ENCODE results near the gene IMP4. TPM values are rescaled to one million over a fixed set of nuclear protein-coding genes. Genes with fewer than 3 reads are reported as not detected.

The IMP4 gene
- total RNA-seq, 1 donor from 2014 or later, result 140 TPM

GRCh38 chr2:130389783-130390182 lies 47.1 kb downstream of the IMP4 start:
- Mint-ChIP-seq H3K4me1 (peaks cover 71% of the 10 kb centered on the region), H3K27me3 (no peaks in the 10 kb centered on the region), H3K36me3 (ENCODE audit: low read depth) (peaks cover 4% of the 10 kb centered on the region), H3K9me3 (no peaks in the 10 kb centered on the region), H3K4me3 (no peak overlapping the region), H3K27ac (peak overlapping the region; percentile 30)
- no peak for TF ChIP-seq CTCF (IDR thresholded peaks at IDR 0.05)
- ChIA-PET POLR2A (interaction anchor here (1.1 to 4.3 kb wide), 5 partner anchors 8 to 208 kb away, joined by 3 to 37 read pairs (median 18); partner anchors contain the start of genes IMP4 and SMPD4), CTCF (interaction anchor here (1.6 to 2.3 kb wide), 2 partner anchors 17 to 48 kb away, joined by 8 to 11 read pairs; partner anchors contain the start of gene IMP4)
- intact Hi-C loops (cut with micrococcal nuclease), result no loop called here
- ATAC-seq (ENCODE audit: low read depth) (no peak), DNase-seq (no peak)

GRCh38 chr2:130390460-130391057 lies 47.9 kb downstream of the IMP4 start:
- POLR2A ChIA-PET, result interaction anchor here (1.1 to 4.3 kb wide), 6 partner anchors 9 to 209 kb away, joined by 3 to 37 read pairs (median 12); partner anchors contain the start of genes IMP4 and SMPD4

GRCh38 chr2:130391058-130391871 lies 48.6 kb downstream of the IMP4 start:
- DNase-seq, result peak; percentile 64
- Mint-ChIP-seq H3K27ac (peak overlapping the region; percentile 87), H3K36me3 (ENCODE audit: low read depth) (peaks cover 2% of the 10 kb centered on the region), H3K4me3 (peak overlapping the region; percentile 91), H3K9me3 (no peaks in the 10 kb centered on the region), H3K4me1 (peaks cover 58% of the 10 kb centered on the region), H3K27me3 (no peaks in the 10 kb centered on the region)
- CTCF ChIA-PET, result interaction anchor here (1.2 to 2.3 kb wide), 3 partner anchors 9 to 49 kb away, joined by 3 to 11 read pairs (median 8); partner anchors contain the start of gene IMP4
- peak; percentile 90 for ATAC-seq (ENCODE audit: low read depth)
- intact Hi-C loops (cut with micrococcal nuclease), result loop anchor here (1.0 kb wide), 4 partner anchors 10 to 49 kb away; partner anchors contain the start of gene IMP4
- POLR2A ChIA-PET, result interaction anchor here (1.2 to 4.3 kb wide), 5 partner anchors 10 to 49 kb away, joined by 3 to 37 read pairs (median 18); partner anchors contain the start of gene IMP4
- TF ChIP-seq CTCF (IDR thresholded peaks at IDR 0.05), result no peak

More at GRCh38 chr2:130390460-130391057, 47.9 kb downstream of the IMP4 start:
- peaks cover 2% of the 10 kb centered on the region for H3K36me3 Mint-ChIP-seq (ENCODE audit: low read depth)
- CTCF ChIA-PET, result interaction anchor here (1.2 to 2.3 kb wide), 3 partner anchors 8 to 48 kb away, joined by 3 to 11 read pairs (median 8); partner anchors contain the start of gene IMP4
- peak overlapping the region; percentile 91 for H3K4me3 Mint-ChIP-seq
- TF ChIP-seq CTCF (IDR thresholded peaks at IDR 0.05), result no peak
- peak overlapping the region; percentile 87 for H3K27ac Mint-ChIP-seq
- intact Hi-C loops (cut with micrococcal nuclease), result loop anchor here (1.0 kb wide), 4 partner anchors 9 to 48 kb away; partner anchors contain the start of gene IMP4
- no peak for DNase-seq
- ATAC-seq (ENCODE audit: low read depth), result peak; percentile 4
- H3K9me3 Mint-ChIP-seq, result no peaks in the 10 kb centered on the region
- peaks cover 65% of the 10 kb centered on the region for H3K4me1 Mint-ChIP-seq
- no peaks in the 10 kb centered on the region for H3K27me3 Mint-ChIP-seq

GRCh38 chr2:130391872-130392670 lies 49.4 kb downstream of the IMP4 start:
- DNase-seq (no peak), ATAC-seq (ENCODE audit: low read depth) (no peak)
- no peaks in the 10 kb centered on the region for H3K27me3 Mint-ChIP-seq
- ChIA-PET POLR2A (interaction anchor here (2.8 kb wide), 1 partner anchor 19 kb away, joined by 18 read pairs; no protein-coding TSS in a partner anchor), CTCF (interaction anchor here (0.5 kb wide), 1 partner anchor 18 kb away, joined by 6 read pairs; no protein-coding TSS in a partner anchor)
- peaks cover 2% of the 10 kb centered on the region for H3K36me3 Mint-ChIP-seq (ENCODE audit: low read depth)
- intact Hi-C loops (cut with micrococcal nuclease), result loop anchor here (1.0 kb wide), 4 partner anchors 11 to 50 kb away; partner anchors contain the start of gene IMP4
- H3K4me1 Mint-ChIP-seq, result peaks cover 50% of the 10 kb centered on the region
- H3K4me3 Mint-ChIP-seq, result peak overlapping the region; percentile 91
- no peaks in the 10 kb centered on the region for H3K9me3 Mint-ChIP-seq
- no peak for TF ChIP-seq CTCF (IDR thresholded peaks at IDR 0.05)
- H3K27ac Mint-ChIP-seq, result peak overlapping the region; percentile 87

Data from activated B cell treated with CpG ODN at 0.5 μM for 24 hours (primary cell).